ENCODE data around the gene WDR45B. TPM values are rescaled to one million over a fixed set of nuclear protein-coding genes. Genes with fewer than 3 reads are reported as not detected.

WDR45B gene
- total RNA-seq, 1 experiment from 2014 or later, result 132 TPM

DNA sequence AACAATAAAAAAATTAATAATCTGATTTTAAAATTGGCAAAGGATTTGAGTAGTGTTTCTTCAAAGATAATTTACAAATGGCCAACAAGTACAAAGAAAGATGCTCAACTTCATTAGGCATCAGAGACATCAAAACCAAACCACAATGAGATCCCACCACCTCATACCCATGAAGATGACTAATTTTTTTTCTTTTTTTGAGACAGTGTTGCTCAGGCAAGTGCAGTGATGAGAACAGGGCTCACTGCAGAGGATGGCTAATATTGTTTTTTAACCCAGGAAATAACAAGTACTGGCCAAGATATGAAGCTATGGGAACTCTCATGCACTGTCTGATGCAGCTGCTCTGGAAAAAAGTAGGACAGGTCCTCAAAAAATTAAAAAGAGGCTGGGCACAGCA lies 14.9 kb downstream of the WDR45B start:
- POLR2A ChIA-PET, result no interaction called here

DNA sequence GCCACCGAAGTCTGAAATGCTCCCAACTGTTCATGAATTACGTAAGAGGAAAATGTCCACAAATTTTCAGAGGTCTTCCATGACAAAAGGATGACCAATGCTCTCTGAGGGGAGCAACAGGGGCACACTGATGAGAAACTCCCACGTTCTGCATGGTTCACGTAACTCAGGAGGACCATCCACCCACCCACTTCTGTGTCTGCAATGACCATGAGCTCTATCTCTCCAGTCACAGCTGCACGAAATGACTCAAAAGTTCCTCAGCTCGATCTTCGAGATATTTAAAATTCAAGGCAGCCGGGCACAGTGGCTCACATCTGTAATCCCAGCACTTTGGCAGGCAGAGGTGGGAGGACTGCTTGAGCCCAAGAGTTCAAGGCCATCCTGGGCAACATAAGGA lies 15.8 kb downstream of the WDR45B start:
- H3K9me3 ChIP-seq (ENCODE audit: control insufficient read depth, insufficient read depth, low read depth, low read length), result no peaks in the 10 kb centered on the region
- H3K4me3 ChIP-seq (ENCODE audit: low read depth in 2 of 2, low read length in 2 of 2), result no peak overlapping the region
- no TSS peak for BruUV-seq (replicated peaks)
- POLR2A ChIA-PET, result interaction anchor here (0.6 kb wide), 1 partner anchor 8 kb away, joined by 5 read pairs; no protein-coding TSS in a partner anchor
- no peak overlapping the region for H3K27ac ChIP-seq (ENCODE audit: low read length)
- DNase-seq (ENCODE audit: low read depth, low spot score) (no peak), ATAC-seq (no peak)
- H3K27me3 ChIP-seq (ENCODE audit: control insufficient read depth, insufficient read depth, low read length), result no peaks in the 10 kb centered on the region
- peaks cover 8% of the 10 kb centered on the region for H3K36me3 ChIP-seq (ENCODE audit: control insufficient read depth, insufficient read depth, low read length)
- H3K4me1 ChIP-seq (ENCODE audit: control insufficient read depth, insufficient read depth, low read length), result no peaks in the 10 kb centered on the region
- TF ChIP-seq, protein P1, sequence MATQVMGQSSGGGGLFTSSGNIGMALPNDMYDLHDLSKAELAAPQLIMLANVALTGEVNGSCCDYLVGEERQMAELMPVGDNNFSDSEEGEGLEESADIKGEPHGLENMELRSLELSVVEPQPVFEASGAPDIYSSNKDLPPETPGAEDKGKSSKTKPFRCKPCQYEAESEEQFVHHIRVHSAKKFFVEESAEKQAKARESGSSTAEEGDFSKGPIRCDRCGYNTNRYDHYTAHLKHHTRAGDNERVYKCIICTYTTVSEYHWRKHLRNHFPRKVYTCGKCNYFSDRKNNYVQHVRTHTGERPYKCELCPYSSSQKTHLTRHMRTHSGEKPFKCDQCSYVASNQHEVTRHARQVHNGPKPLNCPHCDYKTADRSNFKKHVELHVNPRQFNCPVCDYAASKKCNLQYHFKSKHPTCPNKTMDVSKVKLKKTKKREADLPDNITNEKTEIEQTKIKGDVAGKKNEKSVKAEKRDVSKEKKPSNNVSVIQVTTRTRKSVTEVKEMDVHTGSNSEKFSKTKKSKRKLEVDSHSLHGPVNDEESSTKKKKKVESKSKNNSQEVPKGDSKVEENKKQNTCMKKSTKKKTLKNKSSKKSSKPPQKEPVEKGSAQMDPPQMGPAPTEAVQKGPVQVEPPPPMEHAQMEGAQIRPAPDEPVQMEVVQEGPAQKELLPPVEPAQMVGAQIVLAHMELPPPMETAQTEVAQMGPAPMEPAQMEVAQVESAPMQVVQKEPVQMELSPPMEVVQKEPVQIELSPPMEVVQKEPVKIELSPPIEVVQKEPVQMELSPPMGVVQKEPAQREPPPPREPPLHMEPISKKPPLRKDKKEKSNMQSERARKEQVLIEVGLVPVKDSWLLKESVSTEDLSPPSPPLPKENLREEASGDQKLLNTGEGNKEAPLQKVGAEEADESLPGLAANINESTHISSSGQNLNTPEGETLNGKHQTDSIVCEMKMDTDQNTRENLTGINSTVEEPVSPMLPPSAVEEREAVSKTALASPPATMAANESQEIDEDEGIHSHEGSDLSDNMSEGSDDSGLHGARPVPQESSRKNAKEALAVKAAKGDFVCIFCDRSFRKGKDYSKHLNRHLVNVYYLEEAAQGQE (IDR thresholded peaks at IDR 0.05; ENCODE audit: insufficient read depth in 1 of 2, low read depth in 2 of 2, low read length in 1 of 2), result no peak
- TF ChIP-seq SIN3A (IDR thresholded peaks at IDR 0.05; ENCODE audit: borderline replicate concordance, insufficient read depth, low read depth, low read length), result no peak
- TF ChIP-seq TCF7L2 (IDR thresholded peaks at IDR 0.05; ENCODE audit: low read depth, low read length), result no peak
- TF ChIP-seq POLR2AphosphoS5 (IDR thresholded peaks at IDR 0.05; ENCODE audit: low read depth, low read length), result no peak
- TF ChIP-seq, protein P2, sequence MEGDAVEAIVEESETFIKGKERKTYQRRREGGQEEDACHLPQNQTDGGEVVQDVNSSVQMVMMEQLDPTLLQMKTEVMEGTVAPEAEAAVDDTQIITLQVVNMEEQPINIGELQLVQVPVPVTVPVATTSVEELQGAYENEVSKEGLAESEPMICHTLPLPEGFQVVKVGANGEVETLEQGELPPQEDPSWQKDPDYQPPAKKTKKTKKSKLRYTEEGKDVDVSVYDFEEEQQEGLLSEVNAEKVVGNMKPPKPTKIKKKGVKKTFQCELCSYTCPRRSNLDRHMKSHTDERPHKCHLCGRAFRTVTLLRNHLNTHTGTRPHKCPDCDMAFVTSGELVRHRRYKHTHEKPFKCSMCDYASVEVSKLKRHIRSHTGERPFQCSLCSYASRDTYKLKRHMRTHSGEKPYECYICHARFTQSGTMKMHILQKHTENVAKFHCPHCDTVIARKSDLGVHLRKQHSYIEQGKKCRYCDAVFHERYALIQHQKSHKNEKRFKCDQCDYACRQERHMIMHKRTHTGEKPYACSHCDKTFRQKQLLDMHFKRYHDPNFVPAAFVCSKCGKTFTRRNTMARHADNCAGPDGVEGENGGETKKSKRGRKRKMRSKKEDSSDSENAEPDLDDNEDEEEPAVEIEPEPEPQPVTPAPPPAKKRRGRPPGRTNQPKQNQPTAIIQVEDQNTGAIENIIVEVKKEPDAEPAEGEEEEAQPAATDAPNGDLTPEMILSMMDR (IDR thresholded peaks at IDR 0.05), result no peak
- intact Hi-C loops (cut with micrococcal nuclease; ENCODE audit: unreplicated experiment) (no loop called here), in situ Hi-C loops (cut with HindIII; ENCODE audit: low pct_unique_long_range_greater_than_20kb, low sequenced_read_pairs) (no loop called here)
- CTCF ChIA-PET, result interaction anchor here (0.6 to 0.8 kb wide), 2 partner anchors 24 to 25 kb away, joined by 6 to 8 read pairs; no protein-coding TSS in a partner anchor

More for the DNA sequence above, 14.9 kb downstream of the WDR45B start:
- DNase-seq (ENCODE audit: low read depth, low spot score) (no peak), ATAC-seq (no peak)
- H3K9me3 ChIP-seq (ENCODE audit: control insufficient read depth, insufficient read depth, low read depth, low read length), result no peaks in the 10 kb centered on the region
- no peak overlapping the region for H3K27ac ChIP-seq (ENCODE audit: low read length)
- CTCF ChIA-PET, result no interaction called here
- TF ChIP-seq, protein P1 (IDR thresholded peaks at IDR 0.05; ENCODE audit: insufficient read depth in 1 of 2, low read depth in 2 of 2, low read length in 1 of 2), result no peak
- TF ChIP-seq, protein P2 (IDR thresholded peaks at IDR 0.05), result no peak
- no peak for TF ChIP-seq SIN3A (IDR thresholded peaks at IDR 0.05; ENCODE audit: borderline replicate concordance, insufficient read depth, low read depth, low read length)
- TF ChIP-seq POLR2AphosphoS5 (IDR thresholded peaks at IDR 0.05; ENCODE audit: low read depth, low read length), result no peak
- TF ChIP-seq TCF7L2 (IDR thresholded peaks at IDR 0.05; ENCODE audit: low read depth, low read length), result no peak
- H3K36me3 ChIP-seq (ENCODE audit: control insufficient read depth, insufficient read depth, low read length), result peaks cover 8% of the 10 kb centered on the region
- in situ Hi-C loops (cut with HindIII; ENCODE audit: low pct_unique_long_range_greater_than_20kb, low sequenced_read_pairs) (no loop called here), intact Hi-C loops (cut with micrococcal nuclease; ENCODE audit: unreplicated experiment) (no loop called here)
- no peaks in the 10 kb centered on the region for H3K4me1 ChIP-seq (ENCODE audit: control insufficient read depth, insufficient read depth, low read length)
- H3K27me3 ChIP-seq (ENCODE audit: control insufficient read depth, insufficient read depth, low read length), result no peaks in the 10 kb centered on the region
- no TSS peak for BruUV-seq (replicated peaks)
- H3K4me3 ChIP-seq (ENCODE audit: low read depth in 2 of 2, low read length in 2 of 2), result no peak overlapping the region
